ENCODE measurements around the gene ABLIM3.

- TF ChIP-seq POLR2A (IDR thresholded peaks at IDR 0.05) = no peak
- TF ChIP-seq CTCF (IDR thresholded peaks at IDR 0.05) = no peak
Observed at GRCh38 chr5:149273237-149273636, 131.9 kb downstream of the ABLIM3 start.

Data from transverse colon (tissue), 3 donors.